NAMALWA (cell line): ENCODE measurements around the gene SLC32A1.

Experiments used
- DNase-seq: peaks from one replicate; pipeline ENCODE4 v3.0.0-alpha.2; 2015; ENCODE audit warnings: low spot score

SLC32A1 gene

DNA sequence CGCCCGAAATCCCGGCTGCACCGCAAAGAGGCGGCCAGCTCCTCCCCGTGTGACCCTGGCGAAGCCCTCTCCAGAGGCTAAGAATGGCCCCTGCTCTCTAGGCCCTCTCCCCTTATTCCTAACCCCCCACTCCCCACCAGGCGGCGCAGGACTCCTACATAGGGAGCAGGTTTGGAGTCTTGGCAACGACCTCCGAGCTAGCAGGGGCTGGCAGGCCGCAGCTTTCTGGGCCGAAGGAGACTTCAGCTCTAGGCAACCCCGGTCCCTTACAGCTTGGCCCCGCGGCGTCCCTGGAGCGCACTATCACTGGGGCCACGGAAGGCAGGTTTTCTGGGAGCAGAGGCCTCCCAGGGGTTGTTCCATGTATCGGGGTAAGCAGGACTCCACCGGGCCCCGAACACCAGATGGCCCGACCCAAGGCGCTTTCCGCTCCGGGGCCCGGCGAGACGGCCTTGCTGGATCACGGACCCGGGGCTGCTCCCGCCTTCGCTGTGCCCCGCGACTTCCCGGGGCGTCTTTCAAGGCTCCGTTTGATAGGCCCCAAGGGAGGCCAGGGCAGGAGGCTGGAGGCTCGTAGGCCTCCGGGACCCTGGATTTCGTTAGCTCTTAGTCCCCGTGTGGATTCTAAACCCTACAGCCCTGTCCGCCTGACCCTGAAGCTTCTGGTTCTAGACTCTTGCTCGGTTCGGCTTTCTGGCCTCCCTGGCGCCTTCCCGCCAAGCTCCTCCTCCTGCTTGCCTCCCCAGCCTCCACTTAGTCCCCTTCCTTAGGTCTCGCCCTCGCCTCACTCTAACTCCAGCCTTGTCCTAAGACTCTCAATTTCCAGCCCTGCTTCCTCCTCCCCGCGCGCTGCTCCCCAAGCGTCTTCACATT is 1.9 kb downstream of the SLC32A1 start:
- DNase-seq, result peak; percentile 66

DNA sequence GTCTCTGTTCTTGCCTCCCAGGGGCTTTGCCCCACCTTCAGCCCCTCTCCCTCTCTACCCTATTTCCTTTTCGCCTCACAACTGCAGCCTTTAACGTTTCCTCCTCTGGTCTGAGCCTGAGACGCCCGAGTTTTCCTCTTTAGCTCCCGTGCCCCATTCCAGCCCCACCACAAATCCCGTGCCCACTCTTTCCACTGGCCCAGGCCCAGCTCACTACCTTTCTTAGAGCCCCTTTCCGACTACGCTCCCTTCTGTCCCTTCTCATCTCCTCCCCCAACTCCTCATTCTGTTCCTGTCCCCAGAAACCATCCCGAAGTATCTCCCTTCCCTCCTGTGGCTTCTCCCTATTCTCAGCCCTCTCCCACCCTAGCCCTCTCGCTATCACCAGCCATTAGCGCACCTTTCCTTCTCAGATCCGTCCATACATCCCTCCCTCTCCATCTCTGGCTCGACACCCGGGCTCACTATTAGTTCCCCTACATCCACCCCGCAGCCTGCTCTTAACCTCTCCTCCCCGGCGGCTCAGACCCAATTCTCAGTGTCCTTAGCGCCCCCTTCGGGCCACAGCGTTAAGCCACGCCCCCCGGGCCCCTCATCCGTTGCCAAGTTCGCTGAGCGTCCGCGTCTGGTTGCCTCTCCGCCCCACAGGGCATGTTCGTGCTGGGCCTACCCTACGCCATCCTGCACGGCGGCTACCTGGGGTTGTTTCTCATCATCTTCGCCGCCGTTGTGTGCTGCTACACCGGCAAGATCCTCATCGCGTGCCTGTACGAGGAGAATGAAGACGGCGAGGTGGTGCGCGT is 2.7 kb downstream of the SLC32A1 start:
- DNase-seq, result peak; percentile 56

DNA sequence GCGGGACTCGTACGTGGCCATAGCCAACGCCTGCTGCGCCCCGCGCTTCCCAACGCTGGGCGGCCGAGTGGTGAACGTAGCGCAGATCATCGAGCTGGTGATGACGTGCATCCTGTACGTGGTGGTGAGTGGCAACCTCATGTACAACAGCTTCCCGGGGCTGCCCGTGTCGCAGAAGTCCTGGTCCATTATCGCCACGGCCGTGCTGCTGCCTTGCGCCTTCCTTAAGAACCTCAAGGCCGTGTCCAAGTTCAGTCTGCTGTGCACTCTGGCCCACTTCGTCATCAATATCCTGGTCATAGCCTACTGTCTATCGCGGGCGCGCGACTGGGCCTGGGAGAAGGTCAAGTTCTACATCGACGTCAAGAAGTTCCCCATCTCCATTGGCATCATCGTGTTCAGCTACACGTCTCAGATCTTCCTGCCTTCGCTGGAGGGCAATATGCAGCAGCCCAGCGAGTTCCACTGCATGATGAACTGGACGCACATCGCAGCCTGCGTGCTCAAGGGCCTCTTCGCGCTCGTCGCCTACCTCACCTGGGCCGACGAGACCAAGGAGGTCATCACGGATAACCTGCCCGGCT is 3.4 kb downstream of the SLC32A1 start:
- no peak for DNase-seq

DNA sequence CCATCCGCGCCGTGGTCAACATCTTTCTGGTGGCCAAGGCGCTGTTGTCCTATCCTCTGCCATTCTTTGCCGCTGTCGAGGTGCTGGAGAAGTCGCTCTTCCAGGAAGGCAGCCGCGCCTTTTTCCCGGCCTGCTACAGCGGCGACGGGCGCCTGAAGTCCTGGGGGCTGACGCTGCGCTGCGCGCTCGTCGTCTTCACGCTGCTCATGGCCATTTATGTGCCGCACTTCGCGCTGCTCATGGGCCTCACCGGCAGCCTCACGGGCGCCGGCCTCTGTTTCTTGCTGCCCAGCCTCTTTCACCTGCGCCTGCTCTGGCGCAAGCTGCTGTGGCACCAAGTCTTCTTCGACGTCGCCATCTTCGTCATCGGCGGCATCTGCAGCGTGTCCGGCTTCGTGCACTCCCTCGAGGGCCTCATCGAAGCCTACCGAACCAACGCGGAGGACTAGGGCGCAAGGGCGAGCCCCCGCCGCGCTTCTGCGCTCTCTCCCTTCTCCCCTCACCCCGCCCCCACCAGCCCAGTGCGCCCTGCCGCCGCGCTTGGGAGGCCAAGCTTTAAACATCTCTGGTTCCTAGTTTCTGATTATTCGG is 4.0 kb downstream of the SLC32A1 start:
- DNase-seq, result no peak

DNA sequence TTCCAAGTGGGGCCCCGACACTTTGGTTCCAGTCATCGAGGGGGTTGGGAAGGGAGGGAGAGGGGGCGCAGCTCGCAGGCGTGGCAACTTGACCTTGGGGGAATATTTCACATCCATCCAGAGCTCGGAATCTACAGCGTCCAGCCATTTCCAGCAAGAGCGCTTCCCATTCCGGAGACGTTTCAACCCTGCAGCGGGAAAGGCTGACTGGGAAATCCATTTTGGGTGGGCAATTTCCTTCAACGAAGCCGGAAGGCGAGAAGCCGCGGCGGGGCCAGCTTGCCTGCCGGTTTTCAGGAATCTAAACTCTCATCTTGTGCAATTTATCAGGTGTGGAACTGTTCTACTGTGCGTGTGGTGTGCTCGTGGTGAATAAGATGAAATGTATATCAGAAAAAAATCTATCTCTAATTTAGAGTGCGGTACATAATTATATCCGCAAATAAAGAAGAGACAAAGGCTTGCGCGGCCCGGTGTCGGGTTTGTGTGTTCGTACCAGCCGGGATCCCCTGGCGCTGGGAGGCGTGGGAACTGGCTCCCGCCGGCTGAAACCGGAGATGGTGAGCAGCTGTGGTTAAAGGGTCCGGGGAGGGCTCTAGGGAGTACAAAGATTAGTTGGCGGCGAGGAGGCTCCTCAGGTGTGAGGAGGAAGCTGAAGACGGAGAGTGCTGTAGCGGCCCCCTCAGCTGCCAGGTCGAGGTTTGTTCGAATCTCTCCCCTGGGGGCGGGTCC is 4.8 kb downstream of the SLC32A1 start:
- no peak for DNase-seq

DNA sequence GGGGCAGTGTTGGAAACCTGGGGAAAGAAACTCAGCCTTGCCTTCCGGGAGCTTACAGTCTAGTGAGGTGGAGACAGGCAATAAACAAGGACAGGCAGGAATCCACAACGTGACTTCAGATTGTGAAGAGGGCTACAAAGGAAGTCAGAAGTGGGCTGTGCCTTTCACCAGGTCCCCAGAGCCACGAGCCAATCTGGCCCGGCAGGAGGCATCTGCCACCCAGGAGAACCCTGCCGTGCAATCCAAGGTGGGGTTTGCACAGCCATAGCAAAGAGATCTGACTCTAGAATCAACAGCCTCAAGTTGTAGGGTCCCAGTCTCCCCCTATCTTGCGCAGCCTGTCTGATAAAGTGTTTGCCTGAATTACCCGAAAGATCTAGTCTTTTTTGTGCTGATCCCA is 5.5 kb downstream of the SLC32A1 start:
- DNase-seq, result peak; percentile 29

DNA sequence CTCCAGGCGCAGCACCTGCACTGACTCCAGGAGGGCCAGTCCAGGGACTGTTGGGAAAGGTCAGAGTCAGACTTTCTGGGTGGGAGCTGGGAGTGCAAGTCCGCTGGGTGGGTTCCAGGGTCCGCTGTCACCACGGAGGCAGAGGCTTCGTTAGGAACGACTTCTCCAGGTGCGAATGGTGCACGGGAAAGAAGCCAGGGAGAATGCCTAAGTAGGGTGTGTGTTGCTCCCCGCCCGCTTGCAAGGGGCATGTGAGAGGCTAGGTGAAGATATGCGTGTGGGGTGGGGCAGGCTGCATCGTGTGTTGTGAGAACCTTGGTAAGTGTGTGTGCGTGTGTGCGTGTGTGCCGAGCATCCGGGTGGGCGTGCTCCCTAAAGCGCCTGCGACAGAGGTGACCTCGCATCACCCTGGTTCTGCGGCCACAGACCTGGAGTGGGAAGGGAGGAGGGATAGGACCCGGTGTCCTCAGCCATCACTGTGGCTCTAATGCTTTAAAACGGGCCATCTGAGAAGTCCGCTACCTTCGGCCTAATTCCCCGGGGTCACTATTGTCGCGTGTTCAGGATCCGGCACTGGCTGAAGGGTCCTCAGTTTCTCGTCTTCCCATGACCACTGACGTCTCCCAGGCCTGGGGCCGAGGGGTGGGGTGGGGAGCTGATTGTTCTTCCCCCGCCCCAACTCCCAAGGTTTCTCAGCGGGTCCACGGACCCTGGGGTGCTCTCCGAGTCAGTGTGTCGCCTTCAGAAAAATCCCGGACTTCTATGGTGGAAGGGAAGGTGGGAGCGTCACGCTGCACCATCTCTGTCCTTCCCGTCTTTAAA is 6.1 kb downstream of the SLC32A1 start:
- DNase-seq, result no peak

DNA sequence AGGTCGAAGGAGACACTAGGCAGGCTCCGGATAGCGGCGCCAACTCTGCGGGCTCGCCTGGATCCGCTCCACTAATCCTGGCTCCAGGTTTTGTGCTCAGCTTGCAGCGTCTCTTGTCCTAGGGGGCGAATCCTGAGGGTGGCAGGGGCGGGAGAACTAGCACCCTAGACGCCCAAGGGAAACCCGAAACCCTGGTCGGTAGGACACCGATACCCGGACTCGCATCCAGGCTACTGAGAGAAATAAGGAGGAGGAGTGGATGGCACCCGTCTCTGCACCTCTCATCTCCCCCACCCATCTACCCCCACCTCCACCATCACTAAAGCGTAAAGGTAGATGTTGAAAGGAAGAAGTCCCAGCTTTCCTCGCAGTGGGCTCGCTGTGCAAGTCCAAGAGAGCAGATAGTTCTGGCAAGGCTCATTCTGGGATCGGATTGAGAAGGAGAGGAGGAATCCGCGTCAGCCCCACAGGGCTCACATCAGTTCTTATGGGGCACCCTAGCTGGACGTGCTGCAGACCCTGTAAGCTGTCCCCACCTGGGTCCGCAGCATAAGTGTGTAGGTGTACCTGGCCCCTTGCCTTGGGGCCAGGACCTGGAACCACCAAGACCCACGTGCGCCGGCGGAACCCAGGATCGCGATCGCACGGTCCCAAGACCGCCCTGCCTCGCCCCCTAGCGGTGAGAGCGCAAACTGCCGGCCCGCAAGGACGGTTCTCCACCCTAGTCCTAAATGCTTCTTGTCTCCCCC is 6.9 kb downstream of the SLC32A1 start:
- DNase-seq, result peak; percentile 79

DNA sequence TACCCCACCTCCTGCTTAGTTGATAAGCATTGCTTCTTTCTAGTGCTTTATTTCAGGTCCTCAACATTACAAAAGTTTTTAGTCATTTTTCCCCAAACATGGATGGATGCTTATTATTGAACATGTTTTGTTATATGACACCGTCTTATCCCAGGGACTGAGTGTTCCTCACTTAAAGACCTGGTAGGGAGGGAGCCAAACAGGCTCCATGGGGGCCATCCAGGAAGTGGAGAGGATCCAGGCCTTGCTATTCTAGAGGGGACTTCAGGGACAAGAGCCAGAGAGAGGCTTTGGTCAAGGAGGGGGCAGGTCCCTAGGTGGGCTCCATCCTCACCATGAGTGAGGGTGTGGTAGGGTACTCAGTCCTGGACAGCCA is 7.4 kb downstream of the SLC32A1 start:
- no peak for DNase-seq

DNA sequence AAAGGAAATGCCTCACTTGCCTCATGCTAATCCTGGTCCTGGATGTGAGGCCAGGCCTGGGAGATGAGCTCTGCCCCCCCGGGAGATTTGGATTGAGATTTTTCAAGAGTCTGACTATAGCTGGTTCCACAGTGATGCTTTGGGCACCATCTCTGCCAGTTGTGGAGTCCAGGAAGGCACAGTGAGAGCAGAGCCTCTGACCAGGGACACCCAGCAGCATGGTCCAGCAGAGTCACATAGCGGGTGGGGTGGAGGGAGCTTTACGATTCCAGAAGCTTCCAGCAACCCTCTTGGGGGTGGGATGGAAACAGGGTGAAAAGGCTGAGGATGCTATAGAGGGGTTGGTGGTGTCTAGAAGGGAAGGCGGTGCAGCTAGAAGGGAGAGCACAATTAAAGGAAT is 8.7 kb downstream of the SLC32A1 start:
- no peak for DNase-seq

DNA sequence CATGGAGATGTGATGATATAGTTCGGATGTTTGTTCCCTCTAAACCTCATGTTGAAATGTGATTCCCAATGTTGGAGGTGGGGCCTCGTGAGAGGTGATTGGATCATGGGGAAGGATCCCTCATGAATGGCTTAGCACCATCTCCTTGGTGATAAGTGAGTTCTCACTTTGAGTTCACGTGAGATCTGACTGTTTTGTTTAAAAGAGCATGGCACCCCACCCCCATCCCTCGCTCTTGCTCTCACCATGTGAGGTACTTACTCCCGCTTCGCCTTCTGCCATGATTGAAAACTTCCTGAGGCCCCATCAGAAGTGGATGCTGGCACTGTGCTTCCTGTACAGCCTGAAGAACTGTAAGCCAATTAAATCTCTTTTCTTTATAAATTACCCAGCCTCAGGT is 10.9 kb downstream of the SLC32A1 start:
- DNase-seq, result no peak

DNA sequence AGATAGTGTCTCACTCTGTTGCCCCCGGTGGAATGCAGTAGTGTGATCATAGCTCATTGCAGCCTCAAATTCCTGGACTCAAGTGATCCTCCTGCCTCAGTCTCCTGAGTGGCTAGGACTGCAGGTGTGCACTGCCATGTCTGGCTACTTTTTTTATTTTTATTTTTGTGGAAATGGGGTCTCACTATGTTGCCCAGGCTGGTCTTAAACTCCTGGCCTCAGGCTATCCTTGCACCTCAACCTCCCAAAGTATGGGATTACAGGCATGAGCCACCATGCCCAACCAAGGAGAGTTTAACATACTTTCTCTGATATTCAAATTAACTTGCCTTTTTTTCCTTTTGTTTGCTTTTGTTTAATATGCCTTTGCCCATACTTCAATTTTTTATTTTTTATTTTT is 13.6 kb downstream of the SLC32A1 start:
- DNase-seq, result no peak

DNA sequence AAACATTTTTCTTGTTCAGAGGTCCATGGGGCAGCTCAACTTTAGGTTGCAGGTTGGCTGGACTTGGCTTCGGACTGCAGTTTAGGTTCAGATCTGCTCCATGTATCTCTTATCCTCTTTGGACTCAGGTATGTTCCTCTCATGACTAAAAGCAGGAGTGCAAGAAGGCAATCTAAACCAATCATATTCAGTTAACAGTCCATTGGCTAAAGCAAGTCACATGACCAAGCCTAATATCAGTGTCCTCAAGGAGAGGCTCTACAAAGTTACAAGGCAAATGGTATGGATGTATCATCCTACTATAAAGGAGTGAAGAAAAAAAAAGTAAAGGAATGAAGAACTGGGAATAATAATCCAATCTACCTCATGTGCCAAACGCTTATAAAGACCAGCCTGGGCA is 21.5 kb downstream of the SLC32A1 start:
- DNase-seq, result peak; percentile 33

DNA sequence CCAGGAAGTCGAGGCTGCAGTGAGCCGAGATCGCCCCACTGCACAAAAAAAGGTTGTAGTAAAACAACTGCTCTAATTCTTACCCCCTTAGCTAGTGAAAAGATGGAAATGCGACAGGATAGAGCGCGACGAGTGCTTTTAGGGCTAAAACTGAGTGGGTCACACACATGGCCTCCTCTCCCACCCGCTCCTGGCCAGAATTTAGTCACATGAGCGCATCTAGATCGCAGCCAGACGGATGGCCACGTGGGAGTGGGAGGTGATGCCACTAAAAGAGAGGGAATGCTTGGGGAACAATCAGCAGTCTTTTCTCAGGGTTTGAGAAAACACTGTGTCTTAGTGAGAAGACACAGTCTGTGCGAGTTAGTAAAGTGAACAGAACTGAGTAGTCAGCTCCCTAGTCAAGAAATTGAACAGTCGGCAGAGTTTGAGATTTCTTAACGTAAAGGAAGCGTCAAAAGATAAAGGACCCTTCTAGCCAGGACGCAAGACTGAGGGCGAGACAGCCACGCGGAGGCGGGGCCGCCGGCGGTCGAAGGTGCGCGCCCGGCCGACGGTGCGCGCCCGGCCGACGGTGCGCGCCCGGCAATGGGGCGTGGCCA is 23.3 kb downstream of the SLC32A1 start:
- DNase-seq, result no peak

DNA sequence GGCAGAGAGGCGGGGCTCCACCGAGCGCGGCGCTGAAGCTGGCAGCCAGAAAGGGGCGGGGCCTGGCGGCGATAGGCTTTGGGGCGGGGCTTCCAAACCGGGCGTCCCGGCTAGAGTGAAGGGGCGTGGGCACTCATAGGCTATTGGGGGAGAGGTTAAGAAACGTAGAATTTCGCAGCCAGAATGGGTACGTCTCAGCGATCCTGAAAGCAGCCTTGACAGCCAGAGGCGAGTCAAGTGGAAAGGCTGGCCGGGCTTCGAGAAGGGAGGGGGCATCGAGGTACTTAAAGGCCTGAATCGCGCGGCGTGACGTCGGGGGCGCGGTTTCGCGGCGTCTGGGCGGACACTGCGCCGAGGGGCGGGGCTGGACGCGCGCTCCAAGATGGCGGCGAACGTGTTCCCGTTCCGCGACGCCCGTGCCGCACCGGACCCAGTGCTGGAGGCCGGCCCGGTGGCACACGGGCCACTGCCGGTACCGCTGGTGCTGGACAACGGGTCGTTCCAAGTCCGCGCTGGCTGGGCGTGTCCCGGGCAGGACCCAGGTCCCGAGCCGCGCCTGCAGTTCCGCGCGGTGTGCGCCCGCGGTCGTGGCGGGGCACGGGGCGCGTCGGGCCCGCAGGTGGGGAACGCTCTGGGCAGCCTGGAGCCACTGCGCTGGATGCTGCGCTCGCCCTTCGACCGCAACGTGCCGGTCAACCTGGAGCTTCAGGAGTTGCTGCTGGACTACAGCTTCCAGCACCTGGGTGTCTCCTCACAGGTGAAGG is 24.0 kb downstream of the SLC32A1 start, which contains the start of gene ACTR5:
Gene ACTR5, plus strand, starts transcription at position 364 of the 764 bp plus-strand sequence. Its CDS starts 19 bp downstream, at position 383.
- peak; percentile 93 for DNase-seq

DNA sequence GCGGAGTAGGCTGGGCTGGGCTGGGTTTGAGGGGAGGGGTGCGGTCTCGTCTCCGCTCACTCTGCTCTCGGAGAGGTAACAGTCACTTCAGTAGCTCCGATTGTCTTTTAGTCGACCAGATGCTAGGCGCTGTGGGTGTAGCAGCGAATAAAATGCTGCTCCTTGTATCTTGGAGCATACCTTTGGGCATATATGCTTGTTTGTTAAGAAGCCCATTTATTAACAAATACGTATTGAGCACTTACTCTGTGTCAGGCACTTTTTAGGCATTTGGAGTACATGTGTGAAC is 24.5 kb downstream of the SLC32A1 start:
- peak; percentile 56 for DNase-seq

DNA sequence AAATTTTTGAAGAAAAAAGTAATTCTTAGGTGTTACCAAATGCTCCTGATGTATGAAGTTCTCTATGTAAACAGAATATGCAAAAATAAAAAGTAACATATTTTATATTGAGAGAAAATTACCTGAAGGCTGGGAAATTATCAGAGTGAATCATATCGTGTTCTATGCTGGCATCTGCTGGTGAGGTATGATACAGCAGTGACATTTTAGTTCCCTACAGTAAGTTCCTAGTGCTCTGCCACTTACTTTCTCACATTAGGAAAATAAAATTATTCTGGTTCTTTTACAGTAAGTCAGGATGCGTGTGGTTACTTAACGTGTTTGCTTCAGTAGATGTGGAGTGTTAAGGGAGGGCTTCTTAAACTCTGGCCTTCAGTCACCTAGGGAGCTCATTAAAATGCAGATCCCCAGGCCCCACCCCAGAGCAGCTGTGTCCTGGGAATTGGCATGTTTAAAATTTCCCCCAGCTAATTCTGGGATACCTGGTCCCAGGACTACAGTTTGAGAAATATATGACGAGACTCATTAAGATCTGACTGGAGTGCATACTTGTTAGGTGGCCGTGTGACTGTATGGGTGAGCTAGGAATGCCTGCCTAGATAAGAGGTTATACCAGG is 27.2 kb downstream of the SLC32A1 start:
- peak; percentile 65 for DNase-seq

DNA sequence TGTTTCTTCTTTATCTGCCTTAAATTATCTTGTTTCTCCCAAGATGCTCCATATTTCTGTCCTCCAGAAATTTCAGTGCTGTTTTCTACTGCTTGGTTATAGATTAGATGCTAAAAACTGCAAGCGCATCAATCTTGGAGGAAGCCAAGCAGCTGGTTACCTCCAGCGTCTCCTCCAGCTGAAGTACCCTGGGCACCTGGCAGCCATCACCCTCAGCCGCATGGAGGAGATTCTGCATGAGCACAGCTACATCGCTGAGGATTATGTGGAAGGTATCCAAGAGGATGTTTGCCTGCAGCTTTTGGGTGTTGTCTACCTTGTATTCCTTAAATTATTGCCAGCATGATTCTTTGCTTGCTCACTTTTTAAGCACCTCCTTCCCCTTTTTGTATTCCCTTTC is 27.7 kb downstream of the SLC32A1 start:
- no peak for DNase-seq

DNA sequence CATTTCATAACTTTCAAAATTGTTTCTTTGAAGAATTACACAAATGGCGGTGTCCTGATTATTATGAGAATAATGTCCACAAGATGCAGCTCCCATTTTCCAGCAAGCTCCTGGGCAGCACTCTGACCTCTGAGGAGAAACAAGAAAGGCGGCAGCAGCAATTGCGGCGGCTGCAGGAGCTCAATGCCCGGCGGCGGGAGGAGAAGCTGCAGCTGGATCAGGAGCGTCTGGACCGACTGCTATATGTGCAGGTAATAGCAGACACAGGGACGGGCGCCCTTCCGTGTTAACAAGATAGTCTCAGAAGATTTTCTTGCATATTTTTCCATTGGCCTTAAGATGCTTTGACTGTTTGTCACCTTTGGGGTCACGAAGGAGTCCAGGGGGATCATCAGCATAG is 30.6 kb downstream of the SLC32A1 start:
- no peak for DNase-seq
